T47D (cell line): Measurements from ENCODE around the gene GALNS.

Source experiments
- DNase-seq, 2 experiments: peaks; one replicate each; pipeline versions ENCODE4 v3.0.0 to v3.0.0-alpha.2; 2011 to 2012; ENCODE audit warnings: low read depth in 1 of 2, low spot score in 1 of 2
- JUND ChIP-seq: IDR thresholded peaks from 2 replicates; pipeline ENCODE4 v1.6.1; 2012; ENCODE audit warnings: low read depth
- in situ Hi-C: cut with HindIII; loops from 2 replicates; pipeline ENCODE4 v1.10.0; 2016; ENCODE audit warnings: low sequenced_read_pairs, low pct_unique_long_range_greater_than_20kb

Gene GALNS

GRCh38 chr16:88809676-88810165 is 47.0 kb downstream of the GALNS start:
- in situ Hi-C loops = no loop called here
- TF ChIP-seq JUND = no peak
- DNase-seq = no peak

- in situ Hi-C loops = no loop called here
- no peak for TF ChIP-seq JUND
- peak in 1 of 2 experiments; percentile 85 for DNase-seq
These were observed 47.6 kb downstream of the GALNS start for GRCh38 chr16:88809068-88809675.

GRCh38 chr16:88807626-88808453 is 48.9 kb downstream of the GALNS start:
- no peak for DNase-seq
- in situ Hi-C loops = no loop called here
- TF ChIP-seq JUND = no peak

GRCh38 chr16:88807142-88807625 is 49.6 kb downstream of the GALNS start:
- no peak for DNase-seq
- in situ Hi-C loops = no loop called here

GRCh38 chr16:88806491-88807111 is 50.1 kb downstream of the GALNS start:
- no peak for DNase-seq
- in situ Hi-C loops = no loop called here
- no peak for TF ChIP-seq JUND

More at GRCh38 chr16:88807142-88807625, 49.6 kb downstream of the GALNS start:
- no peak for TF ChIP-seq JUND

GRCh38 chr16:88805887-88806393 is 50.8 kb downstream of the GALNS start:
- in situ Hi-C loops = no loop called here
- DNase-seq = no peak
- TF ChIP-seq JUND = no peak

- in situ Hi-C loops = no loop called here
- DNase-seq = no peak
- TF ChIP-seq JUND = no peak
These were observed 51.4 kb downstream of the GALNS start for GRCh38 chr16:88805340-88805715.

GRCh38 chr16:88804552-88805339 is 52.0 kb downstream of the GALNS start:
- in situ Hi-C loops = no loop called here
- DNase-seq = peak; percentile 60 to 62
- no peak for TF ChIP-seq JUND

- in situ Hi-C loops = no loop called here
- no peak for TF ChIP-seq JUND
- DNase-seq = no peak
These were observed 52.6 kb downstream of the GALNS start for GRCh38 chr16:88804173-88804551.

- no peak for TF ChIP-seq JUND
- in situ Hi-C loops = no loop called here
- DNase-seq = peak; percentile 93 to 100
These were observed 53.3 kb downstream of the GALNS start, which contains the start of gene CDT1 for GRCh38 chr16:88803264-88803987. Gene CDT1 (plus strand): TSS chr16:88803789. CDS start chr16:88803832, 43 bp downstream.

- in situ Hi-C loops = no loop called here
- no peak for DNase-seq
- no peak for TF ChIP-seq JUND
These were observed 56.5 kb downstream of the GALNS start for GRCh38 chr16:88800277-88800592.
